WTC11 (cell line): ENCODE measurements around the gene HOXB5. TPM values are rescaled to one million over a fixed set of nuclear protein-coding genes. Genes with fewer than 3 reads are reported as not detected.

ENCODE experiments used
- ATAC-seq: fragments of 200-7000 bp; cut with Tn5 transposase; 2 replicates; pipeline ENCODE4 v1.10.0; 2021; ENCODE audit warnings: mild to moderate bottlenecking, moderate library complexity
- CTCF ChIA-PET: fragments of 300-600 bp; sonication (Branson Sonifier 250); formaldehyde crosslinking; loops from one replicate; lab custom pipeline; 2021; ENCODE audit warnings: antibody characterized with exemption; lab: Charles Lee
- POLR2A ChIA-PET: fragments of 350-600 bp; sonication (Branson Sonifier 250); formaldehyde crosslinking; loops from one replicate; lab custom pipeline; 2021; ENCODE audit warnings: antibody characterized with exemption; lab: Charles Lee
- DNase-seq: peaks from one replicate; pipeline ENCODE4 v3.0.0; 2021; ENCODE audit warnings: low spot score
- H3K27ac Mint-ChIP-seq: 2 replicates; pipeline ENCODE4 v1.8.0; 2021; ENCODE audit warnings: mixed read lengths
- H3K27me3 Mint-ChIP-seq: 2 replicates; pipeline ENCODE4 v1.8.0; 2021; ENCODE audit warnings: low read depth, mild to moderate bottlenecking, moderate library complexity, mixed read lengths
- H3K36me3 Mint-ChIP-seq: 2 replicates; pipeline ENCODE4 v1.8.0; 2021; ENCODE audit warnings: mixed read lengths
- H3K4me1 Mint-ChIP-seq: 2 replicates; pipeline ENCODE4 v1.8.0; 2022; ENCODE audit warnings: mixed read lengths
- H3K4me3 Mint-ChIP-seq: 2 replicates; pipeline ENCODE4 v1.8.0; 2021; ENCODE audit warnings: mild to moderate bottlenecking, moderate library complexity, mixed read lengths
- H3K9me3 Mint-ChIP-seq: 2 replicates; pipeline ENCODE4 v1.8.0; 2021; ENCODE audit warnings: mixed read lengths
- AFF4 ChIP-seq: sonication (generic); formaldehyde crosslinking; IDR thresholded peaks from 2 replicates; pipeline ENCODE4 v1.8.1; 2023; ENCODE audit warnings: mild to moderate bottlenecking, missing genetic modification reagents, borderline replicate concordance
- ATF6 ChIP-seq: sonication (generic); formaldehyde crosslinking; IDR thresholded peaks from 2 replicates; pipeline ENCODE4 v1.8.1; 2023; ENCODE audit warnings: mild to moderate bottlenecking, missing genetic modification reagents
- CTCF ChIP-seq: fragments of 200-600 bp; IDR thresholded peaks from 2 replicates; pipeline ENCODE4 v1.8.0; 2022; ENCODE audit warnings: antibody characterized with exemption
- E2F4 ChIP-seq: sonication (generic); formaldehyde crosslinking; IDR thresholded peaks from 2 replicates; pipeline ENCODE4 v1.8.1; 2022; ENCODE audit warnings: low read depth, mild to moderate bottlenecking, moderate library complexity, missing genetic modification reagents, borderline replicate concordance
- EMX1 ChIP-seq: fragments of 250-450 bp; sonication (Bioruptor Pico); IDR thresholded peaks from 2 replicates; pipeline ENCODE4 v1.8.0; 2021; ENCODE audit warnings: mild to moderate bottlenecking
- ESRRA ChIP-seq: sonication (generic); formaldehyde crosslinking; IDR thresholded peaks from 2 replicates; pipeline ENCODE4 v1.8.1; 2022; ENCODE audit warnings: mild to moderate bottlenecking, missing genetic modification reagents, borderline replicate concordance
- FOXP4 ChIP-seq: sonication (generic); formaldehyde crosslinking; IDR thresholded peaks from 2 replicates; pipeline ENCODE4 v1.8.0; 2022; ENCODE audit warnings: mild to moderate bottlenecking, missing genetic modification reagents
- HMGA2 ChIP-seq: fragments of 250-450 bp; sonication (Bioruptor Pico); IDR thresholded peaks from 2 replicates; pipeline ENCODE4 v1.4.0; 2021; ENCODE audit warnings: mild to moderate bottlenecking, moderate library complexity
- JAZF1 ChIP-seq: fragments of 250-450 bp; sonication (Bioruptor Pico); IDR thresholded peaks from 2 replicates; pipeline ENCODE4 v1.9.0; 2021; ENCODE audit warnings: moderate library complexity, mild to moderate bottlenecking, inconsistent platforms
- KAT7 ChIP-seq: sonication (generic); formaldehyde crosslinking; IDR thresholded peaks from 2 replicates; pipeline ENCODE4 v1.8.1; 2023; ENCODE audit warnings: missing genetic modification reagents, mild to moderate bottlenecking, borderline replicate concordance
- PRRX2 ChIP-seq: fragments of 250-450 bp; sonication (Bioruptor Pico); IDR thresholded peaks from 2 replicates; pipeline ENCODE4 v1.8.0; 2021; ENCODE audit warnings: mild to moderate bottlenecking
- SMAD3 ChIP-seq: sonication (generic); formaldehyde crosslinking; IDR thresholded peaks from 2 replicates; pipeline ENCODE4 v1.8.0; 2022; ENCODE audit warnings: missing genetic modification reagents, mild to moderate bottlenecking, borderline replicate concordance
- SMAD4 ChIP-seq: sonication (generic); formaldehyde crosslinking; IDR thresholded peaks from 2 replicates; pipeline ENCODE4 v1.8.0; 2022; ENCODE audit warnings: mild to moderate bottlenecking, missing genetic modification reagents
- SP1 ChIP-seq: sonication (generic); formaldehyde crosslinking; conservative IDR thresholded peaks from 2 replicates; pipeline ENCODE4 v1.8.1; 2022; ENCODE audit warnings: missing genetic modification reagents
- ZNF281 ChIP-seq: sonication (generic); formaldehyde crosslinking; IDR thresholded peaks from 2 replicates; pipeline ENCODE4 v1.8.0; 2023; ENCODE audit warnings: mild to moderate bottlenecking, missing genetic modification reagents
- ZNF317 ChIP-seq: sonication (generic); formaldehyde crosslinking; IDR thresholded peaks from 2 replicates; pipeline ENCODE4 v1.8.1; 2023; ENCODE audit warnings: low read depth, mild to moderate bottlenecking, moderate library complexity, missing genetic modification reagents, borderline replicate concordance
- ZNF396 ChIP-seq: fragments of 250-450 bp; sonication (Bioruptor Pico); IDR thresholded peaks from 2 replicates; pipeline ENCODE4 v1.8.0; 2021; ENCODE audit warnings: mild to moderate bottlenecking, moderate library complexity, borderline replicate concordance
- total RNA-seq: library from RNA; stranded (reverse); gene quantifications from 3 replicates; pipeline ENCODE4 v1.2.3, GENCODE V29; 2021

Gene HOXB5
- total RNA-seq, 1 experiment from 2014 or later = not detected

- Mint-ChIP-seq H3K27me3 (peaks cover 95% of the 10 kb centered on the region), H3K4me1 (peaks cover 61% of the 10 kb centered on the region), H3K36me3 (no peaks in the 10 kb centered on the region), H3K4me3 (peak overlapping the region; percentile 59), H3K9me3 (no peaks in the 10 kb centered on the region), H3K27ac (no peak overlapping the region)
- ATAC-seq = no peak
- no peak for DNase-seq
- no peak for TF ChIP-seq JAZF1 (CRISPR knock-in tag)
- TF ChIP-seq SP1 = no peak
- no peak for TF ChIP-seq ZNF281 (CRISPR knock-in tag)
- TF ChIP-seq E2F4 (CRISPR knock-in tag) = no peak
- no peak for TF ChIP-seq ESRRA (CRISPR knock-in tag)
- TF ChIP-seq ZNF317 (CRISPR knock-in tag) = no peak
- no peak for TF ChIP-seq PRRX2 (CRISPR knock-in tag)
- POLR2A ChIA-PET = no interaction called here
- CTCF ChIA-PET = interaction anchor here (0.6 to 1.1 kb wide), 2 partner anchors 12 to 31 kb away, joined by 3 read pairs; partner anchors contain the start of gene HOXB1
These were observed 50.9 kb downstream of the HOXB5 start for GRCh38 chr17:48542698-48543106.

GRCh38 chr17:48542114-48542656, 51.4 kb downstream of the HOXB5 start:
- Mint-ChIP-seq H3K4me3 (peak overlapping the region; percentile 73), H3K9me3 (no peaks in the 10 kb centered on the region), H3K27me3 (peaks cover 95% of the 10 kb centered on the region), H3K27ac (no peak overlapping the region), H3K36me3 (no peaks in the 10 kb centered on the region), H3K4me1 (peaks cover 55% of the 10 kb centered on the region)
- TF ChIP-seq AFF4 (no peak), ESRRA (CRISPR knock-in tag) (no peak), FOXP4 (no peak), ATF6 (CRISPR knock-in tag) (no peak), EMX1 (CRISPR knock-in tag) (no peak), KAT7 (CRISPR knock-in tag) (no peak), CTCF (no peak), SMAD3 (CRISPR knock-in tag) (no peak), SMAD4 (no peak), HMGA2 (CRISPR knock-in tag) (no peak), ZNF396 (no peak)
- no peak for ATAC-seq
- ChIA-PET POLR2A (no interaction called here), CTCF (interaction anchor here (1.1 to 1.5 kb wide), 3 partner anchors 12 to 183 kb away, joined by 3 to 5 read pairs (median 4); partner anchors contain the start of gene HOXB1)
- DNase-seq = no peak
